GM19035 (cell line): ENCODE results near the gene NEK10.

ENCODE experiments used
- ATAC-seq: cut with Tn5 transposase; IDR thresholded peaks from one replicate; pipeline ENCODE4 v1.9.1; 2021; ENCODE audit not compliant: unreplicated experiment

NEK10 gene

DNA sequence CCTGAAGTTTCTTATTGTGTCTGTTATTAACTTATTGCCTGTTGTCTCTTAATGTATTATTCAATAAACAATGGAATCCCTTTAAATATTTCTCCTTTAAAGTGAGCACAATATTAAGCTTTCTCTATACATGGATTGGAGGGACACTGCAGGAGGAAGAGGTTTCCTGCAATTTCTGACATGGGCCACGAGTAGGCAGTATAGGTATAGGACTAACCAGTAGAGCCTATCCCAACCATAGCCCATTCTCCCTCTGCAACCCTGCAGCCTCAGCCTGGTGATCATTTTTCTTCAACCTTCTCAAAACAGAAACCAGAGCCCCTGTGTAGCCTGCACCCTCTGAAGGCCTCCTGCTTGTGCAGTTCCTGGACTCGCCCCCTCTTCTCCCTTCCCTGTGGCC, 124.8 kb downstream of the NEK10 start:
- no peak for ATAC-seq

- ATAC-seq: no peak
These were observed 129.2 kb downstream of the NEK10 start for GRCh38 chr3:27239951-27240350.

GRCh38 chr3:27228805-27229204, 140.4 kb downstream of the NEK10 start:
- ATAC-seq: no peak

GRCh38 chr3:27224197-27224596, 145.0 kb downstream of the NEK10 start:
- ATAC-seq: no peak

DNA sequence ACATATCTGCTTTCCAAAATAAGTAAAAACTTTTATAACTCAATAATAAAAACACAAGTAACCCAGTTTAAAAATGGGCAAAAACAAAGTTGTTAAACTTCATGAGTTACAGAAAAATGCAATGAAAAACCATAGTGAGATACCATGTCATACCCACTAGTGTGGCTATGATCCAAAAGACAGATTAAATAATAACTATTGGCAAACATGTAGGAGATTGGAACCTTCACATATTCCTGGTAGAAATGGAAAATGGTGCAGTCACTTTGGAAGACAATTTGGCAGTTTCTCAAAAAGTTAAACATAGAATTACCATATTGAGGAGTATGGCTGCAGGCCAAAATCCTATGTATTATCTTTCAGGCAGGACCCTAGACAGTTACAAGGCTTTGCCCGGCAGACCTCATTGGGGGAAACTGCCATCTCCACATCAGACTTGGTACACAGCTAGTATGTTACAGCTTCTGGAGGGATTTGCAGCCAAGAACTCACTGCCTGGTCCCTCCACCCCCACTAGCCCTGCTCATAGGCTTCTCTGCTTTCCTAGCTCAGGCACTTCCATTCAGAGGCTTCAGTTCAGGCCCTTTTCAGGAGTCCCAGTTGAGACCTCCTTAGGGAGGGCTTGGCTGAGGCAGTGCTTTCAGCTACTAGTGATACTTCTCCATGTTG, 147.8 kb downstream of the NEK10 start:
- no peak for ATAC-seq

- no peak for ATAC-seq
These were observed 149.0 kb downstream of the NEK10 start for GRCh38 chr3:27220166-27220565.

DNA sequence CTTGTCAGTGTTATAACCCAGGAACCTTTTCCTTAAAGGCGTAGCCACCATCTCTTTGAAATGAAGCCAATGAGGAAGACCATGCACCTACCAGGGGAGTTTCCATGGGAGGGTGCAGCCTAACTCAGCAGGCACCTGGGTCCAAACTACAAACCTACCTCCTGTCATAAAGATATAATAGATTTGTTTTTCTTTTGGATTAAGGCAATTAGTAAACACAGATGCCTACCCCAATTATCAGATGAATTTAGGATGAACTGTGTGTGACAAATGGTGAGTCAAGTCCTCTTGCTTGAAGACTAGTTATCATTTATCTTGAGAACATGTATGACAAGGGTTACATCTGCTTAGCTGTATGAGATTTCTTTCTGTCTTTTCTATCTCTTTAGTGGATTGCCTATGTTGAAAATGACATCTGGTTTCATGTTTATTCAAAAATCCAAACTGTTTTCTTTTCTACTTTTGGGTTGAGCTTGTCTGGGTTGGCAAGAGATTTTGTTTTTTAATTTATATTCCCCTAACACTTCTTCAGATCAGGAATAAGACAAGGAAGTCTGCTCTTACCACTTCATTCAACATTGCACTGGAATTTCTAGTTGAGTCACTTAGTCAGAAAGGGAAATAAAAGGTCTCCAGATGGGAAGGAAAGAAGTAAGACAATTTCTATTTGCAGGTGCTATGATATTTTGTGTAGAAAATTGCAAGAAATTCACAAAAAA, 149.9 kb downstream of the NEK10 start:
- ATAC-seq: no peak

DNA sequence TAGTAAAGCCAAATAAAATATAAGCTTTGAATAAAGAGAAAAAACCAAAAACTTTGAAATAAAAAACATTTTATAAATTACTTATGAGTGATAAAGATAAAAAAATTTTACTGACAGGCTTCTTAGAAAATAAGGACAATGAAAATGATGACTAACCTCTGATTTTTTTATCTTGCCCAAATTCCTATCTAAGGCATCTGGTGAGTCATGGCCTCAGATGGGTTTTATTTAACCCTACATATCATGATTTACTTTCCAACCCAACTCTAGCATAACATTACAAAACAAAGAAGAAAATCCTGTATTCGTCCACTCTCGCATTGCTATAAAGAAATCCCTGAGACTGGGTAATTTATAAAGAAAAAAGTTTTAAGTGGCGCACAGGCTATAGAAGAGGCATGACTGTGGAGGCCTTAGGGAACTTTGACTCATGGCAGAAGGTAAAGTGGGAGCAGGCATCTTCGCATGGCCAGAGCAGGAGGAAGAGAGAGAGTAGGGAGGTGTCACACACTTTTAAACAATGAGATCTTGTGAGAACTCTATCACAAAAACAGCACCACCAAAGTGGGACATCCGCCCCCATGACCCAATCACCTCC, 152.1 kb downstream of the NEK10 start:
- ATAC-seq: no peak

DNA sequence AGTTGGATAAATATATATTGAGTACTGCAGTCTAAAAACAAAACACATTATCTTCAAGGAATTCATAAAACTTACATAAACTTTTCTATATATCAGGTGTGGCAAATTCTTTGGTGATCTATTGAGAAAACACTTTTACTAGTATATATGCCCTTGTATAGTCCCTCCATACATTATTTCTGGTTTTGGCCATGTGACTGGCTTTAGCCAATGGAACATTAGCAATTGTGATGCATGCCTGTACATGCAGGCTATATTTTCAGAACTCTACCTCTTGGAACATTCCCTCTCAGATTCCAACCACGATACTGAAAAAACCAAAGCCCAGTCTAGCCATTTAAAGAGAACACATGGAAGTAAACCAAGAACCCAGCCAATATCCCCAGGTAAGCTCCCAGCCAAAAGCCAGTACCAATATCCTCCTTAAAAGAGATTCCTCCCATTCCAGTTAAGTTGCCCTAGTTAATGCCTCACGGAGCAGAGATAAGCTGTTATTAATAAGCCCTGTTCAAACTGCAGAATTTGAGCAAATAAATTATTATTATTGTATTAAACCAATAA, 152.8 kb downstream of the NEK10 start:
- no peak for ATAC-seq

- ATAC-seq: no peak
These were observed 155.7 kb downstream of the NEK10 start for GRCh38 chr3:27213450-27213849.

DNA sequence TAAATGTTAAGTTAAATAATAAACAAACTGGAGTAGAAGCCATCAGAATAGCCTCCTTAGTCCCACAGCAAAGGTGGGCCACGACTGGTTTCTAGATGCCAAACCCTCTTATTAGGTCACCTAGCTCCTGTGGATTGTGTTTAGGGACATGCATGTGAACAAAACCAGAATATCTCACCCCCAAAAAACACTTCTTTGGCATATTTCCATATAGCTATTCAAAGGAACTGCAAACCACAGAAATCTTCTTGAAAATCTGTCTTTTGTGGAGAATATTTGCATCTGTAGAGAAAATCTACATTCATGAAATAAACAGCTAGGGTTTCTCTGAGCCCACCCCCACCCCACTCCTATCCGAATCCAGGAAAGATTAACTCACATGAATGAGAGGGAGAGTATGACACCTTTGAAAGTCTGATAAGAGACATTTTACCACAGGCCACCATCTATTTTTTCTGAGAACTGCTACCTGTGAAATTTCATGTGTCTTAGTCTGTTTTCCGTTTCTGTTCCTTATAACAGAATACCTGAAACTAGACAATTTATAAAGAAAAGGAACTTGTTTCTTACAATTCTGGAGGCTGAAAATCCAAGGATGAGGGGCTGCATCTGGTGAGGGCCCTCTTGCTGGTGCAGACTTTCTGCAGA, 159.4 kb downstream of the NEK10 start:
- peak; percentile 61 for ATAC-seq

DNA sequence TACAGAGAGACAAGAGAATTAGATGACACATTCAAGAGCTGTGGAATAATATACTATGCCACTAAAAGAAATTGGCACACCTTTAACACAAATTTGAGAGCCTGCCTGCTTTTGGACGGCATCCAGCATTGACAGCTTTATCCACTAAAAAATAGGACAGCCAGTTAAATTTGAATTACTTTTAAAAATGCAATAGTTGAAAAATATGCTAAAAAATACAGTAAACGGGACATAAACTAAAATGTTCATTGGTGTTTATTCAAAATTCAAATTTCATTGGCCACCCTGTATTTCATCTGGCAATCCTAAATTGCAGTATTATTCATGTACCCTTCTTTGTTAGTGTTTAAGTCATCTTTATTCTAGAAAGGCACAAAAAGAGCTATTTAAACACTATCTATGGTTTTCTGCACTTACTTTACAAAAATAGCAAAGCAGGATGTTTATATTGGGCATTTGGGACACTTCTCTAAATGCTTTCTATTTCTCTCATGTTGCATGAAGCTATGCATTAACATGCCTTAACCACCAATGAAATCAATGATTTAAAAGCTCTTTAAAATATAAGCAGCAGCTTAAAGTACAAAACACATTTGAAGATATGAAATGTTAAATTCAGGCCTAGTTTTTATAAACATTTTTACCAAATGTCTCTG, 160.1 kb downstream of the NEK10 start:
- no peak for ATAC-seq

DNA sequence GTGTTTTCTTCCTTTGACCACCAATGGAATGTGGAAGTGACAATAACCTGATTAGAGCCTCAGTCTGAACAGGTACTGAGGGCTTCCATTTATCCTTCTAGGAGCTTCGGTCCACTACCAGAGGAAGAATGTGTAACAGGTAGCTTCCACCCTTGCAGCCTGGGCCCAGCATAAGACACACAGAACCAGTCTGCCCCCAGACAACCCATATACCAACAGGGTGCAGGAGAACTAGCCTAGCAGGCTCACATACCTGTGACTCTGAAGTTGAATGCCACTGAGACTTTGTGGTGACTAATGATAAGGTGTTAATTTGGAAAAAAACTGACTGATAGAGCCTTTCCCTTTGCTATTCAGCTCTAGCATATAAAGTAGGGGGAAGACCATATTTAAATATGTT, 166.2 kb downstream of the NEK10 start:
- no peak for ATAC-seq

DNA sequence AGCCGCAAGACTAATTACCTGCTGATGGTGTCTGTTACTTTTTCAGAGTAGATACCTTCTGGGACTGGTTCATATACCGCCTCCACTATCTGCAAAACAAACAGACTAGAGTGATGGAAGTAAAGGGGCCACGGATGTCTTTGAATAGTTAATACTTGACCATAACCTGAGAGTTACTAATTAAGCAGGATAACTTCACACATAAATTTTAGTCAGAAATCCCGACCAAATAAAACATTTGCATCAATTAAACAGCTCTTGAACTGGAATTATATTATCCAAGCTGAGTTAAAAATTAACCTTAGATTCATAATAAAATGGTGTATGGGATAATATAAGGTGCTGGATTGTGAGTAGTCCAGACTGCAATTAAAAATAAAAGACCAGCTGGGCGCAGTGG, 167.7 kb downstream of the NEK10 start:
- ATAC-seq: no peak

- ATAC-seq: no peak
These were observed 168.3 kb downstream of the NEK10 start for GRCh38 chr3:27200721-27201489.

DNA sequence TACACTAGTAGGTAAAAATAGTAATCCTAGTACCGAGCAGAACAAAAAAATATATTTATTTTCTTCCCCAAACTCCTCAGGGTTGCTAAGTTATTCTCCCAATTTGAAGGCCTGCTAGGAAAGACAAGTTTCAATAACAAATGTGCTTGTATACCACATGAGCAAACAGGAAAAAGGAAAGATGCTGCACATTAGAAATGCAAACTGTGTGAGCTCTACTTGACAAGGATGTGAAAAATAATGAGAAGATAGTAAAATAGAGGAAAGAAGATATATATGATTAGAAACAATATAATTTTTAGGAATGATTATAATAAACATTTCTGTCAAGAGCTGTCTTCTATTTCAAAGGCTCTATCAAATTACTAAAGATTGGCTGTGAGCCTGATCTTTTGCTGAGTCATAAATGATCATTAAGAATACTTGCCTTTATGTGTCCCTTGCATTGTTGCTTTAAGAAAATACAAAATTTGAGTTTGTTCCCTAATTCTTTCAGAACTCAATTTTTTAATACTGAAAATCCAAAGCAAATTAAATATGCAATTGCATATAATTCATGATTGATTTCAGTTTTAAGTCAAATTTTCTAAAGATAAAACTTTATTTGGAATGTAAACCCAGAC, 174.2 kb downstream of the NEK10 start:
- ATAC-seq: no peak

GRCh38 chr3:27193056-27193455, 176.1 kb downstream of the NEK10 start:
- no peak for ATAC-seq

DNA sequence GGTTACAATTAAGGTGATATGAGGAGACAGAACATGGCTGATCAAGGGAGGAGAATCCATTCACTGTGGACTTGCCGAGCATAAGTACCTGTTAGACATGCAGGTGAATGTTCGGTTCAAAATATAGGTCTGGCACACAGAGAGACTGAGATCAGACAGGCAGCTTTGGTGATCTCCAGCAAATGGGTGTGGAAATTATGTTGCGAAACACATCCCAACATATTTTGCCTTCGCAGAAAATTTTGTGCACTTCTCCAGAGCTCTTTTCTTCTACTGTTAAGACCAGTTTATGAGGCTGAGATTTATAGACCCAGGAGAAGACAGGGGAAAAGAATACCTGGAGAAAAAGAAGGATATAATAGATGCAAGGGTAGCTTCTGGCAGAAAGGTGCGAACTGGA, 183.2 kb downstream of the NEK10 start:
- no peak for ATAC-seq

DNA sequence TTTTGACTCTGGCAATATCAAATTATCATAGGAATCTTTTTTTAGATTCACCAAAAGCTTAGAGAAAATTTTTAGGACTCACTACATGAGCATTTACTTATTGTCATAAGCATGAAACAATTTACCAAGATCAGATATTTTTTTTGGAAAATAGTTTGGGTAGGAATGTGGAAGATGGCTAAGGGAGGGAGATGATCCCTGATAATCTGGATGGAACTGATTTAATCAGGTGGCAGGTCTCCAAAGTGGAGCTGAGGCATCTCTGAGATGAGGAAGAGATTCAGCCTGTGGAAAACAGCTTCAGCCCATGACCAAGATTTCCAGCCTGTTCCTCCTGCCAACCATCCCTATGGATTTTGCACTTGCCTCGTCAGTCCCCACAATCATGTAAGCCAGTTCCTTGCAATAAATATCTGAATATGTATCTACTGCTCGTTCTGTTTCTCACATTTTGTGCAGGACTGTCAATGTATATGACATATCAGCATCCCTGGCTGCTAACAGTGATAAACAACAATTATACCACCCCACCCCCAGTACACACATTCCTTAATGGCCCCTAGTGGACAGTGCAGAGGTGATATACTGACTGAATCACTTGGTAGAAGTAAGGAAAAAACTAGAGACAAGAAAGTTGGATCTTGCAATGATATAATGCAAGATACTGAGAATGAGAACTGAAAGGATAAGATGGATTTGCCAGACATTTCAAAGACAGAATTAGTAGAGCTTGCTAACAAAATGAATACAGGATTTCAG, 183.8 kb downstream of the NEK10 start:
- ATAC-seq: no peak
